Inflammatory macrophage treated with lipopolysaccharide for 1 hour (primary cell): ENCODE results near the gene GNB1.
A peak's percentile ranks its signal among the peaks of the same experiment; 100 is the strongest.
"Not testable (repeated sequence)": the region's sequence is repeated elsewhere in the genome, so short reads cannot be mapped to it uniquely, and the experiment has no call there.

Experiments
- DNase-seq, 2 donors: peaks; one replicate each; pipeline ENCODE4 v3.0.0-alpha.2; 2020 to 2022

The GNB1 gene

DNA sequence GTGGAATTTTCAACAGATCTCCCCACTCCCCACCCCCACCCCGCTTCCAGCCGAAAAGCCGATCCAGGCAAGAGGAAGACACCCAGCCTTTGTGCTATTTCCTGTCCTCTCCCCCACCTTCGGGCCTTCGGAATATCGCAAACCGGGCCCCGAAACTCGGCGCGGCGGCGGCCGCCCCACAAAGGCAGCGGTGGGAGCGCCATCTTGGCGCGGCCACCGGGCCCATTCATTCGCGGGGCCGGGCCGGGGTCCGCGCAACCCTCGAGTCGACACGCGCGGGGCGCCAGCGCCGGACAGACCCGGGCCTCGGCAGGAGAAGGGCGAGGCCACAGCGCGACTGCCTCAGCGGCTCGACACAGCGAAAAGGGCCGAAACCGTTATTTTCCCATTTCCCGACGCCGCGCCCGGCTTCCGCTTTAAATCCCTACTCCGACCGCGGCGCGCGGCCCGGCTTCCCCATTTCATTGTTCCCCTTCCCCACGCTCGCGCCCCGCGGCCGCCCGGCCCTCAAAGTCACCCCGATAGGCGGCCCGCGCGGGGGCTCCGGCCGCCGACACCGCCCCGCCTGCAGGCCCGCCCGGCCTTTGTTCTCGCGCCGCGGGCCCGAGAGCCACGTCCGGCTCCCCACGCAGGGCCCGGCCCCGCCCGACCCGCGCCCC lies 911 bp downstream of the GNB1 start:
- peak; percentile 81 to 92 for DNase-seq

DNA sequence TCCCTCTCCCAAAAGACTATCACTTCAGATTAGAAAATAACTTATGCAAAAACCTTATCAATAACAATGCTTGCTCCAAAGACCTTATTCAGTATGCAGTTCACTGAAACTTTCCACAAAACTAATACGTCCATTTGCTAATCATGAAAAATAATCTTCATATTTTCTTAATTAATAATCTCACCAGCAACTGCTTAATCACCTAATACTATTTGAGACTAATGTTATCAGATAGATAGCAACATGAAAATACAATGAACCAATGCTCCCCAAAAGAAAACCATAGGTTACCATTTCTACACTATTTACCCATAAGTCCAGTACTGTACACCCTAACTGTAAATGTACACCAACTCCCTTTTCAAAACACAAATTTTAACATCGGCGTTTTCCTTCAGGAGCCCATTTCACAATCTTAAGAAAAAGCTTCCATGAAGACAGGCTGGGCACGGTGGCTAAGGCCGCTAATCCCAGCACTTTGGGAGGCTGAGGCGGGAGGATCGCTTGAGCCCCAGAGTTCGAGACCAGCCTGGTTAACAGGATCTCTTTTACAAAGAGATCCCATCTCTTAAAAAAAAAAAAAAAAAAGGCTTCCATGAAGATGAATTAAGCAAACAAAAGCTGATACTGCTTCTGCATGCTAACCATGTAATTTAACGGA lies 1.7 kb downstream of the GNB1 start:
- DNase-seq = peak in 1 of 2 donors; percentile 20

DNA sequence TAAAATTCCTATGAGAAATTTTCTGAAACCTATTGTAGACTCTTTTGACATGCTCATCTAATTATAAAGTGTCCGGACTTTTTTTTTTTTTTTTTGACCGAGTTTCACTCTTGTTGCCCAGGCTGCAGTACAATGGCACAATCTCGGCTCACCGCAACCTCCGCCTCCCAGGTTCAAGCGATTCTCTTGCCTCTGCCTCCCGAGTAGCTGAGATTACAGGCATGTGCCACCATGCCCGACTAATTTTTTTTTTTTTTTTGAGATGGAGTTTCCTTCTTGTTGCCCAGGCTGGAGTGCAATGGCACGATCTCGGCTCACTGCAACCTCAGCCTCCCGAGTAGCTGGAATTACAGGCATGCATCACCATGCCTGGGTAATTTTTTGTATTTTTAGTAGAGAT lies 7.0 kb downstream of the GNB1 start:
- not testable (repeated sequence) for DNase-seq

DNA sequence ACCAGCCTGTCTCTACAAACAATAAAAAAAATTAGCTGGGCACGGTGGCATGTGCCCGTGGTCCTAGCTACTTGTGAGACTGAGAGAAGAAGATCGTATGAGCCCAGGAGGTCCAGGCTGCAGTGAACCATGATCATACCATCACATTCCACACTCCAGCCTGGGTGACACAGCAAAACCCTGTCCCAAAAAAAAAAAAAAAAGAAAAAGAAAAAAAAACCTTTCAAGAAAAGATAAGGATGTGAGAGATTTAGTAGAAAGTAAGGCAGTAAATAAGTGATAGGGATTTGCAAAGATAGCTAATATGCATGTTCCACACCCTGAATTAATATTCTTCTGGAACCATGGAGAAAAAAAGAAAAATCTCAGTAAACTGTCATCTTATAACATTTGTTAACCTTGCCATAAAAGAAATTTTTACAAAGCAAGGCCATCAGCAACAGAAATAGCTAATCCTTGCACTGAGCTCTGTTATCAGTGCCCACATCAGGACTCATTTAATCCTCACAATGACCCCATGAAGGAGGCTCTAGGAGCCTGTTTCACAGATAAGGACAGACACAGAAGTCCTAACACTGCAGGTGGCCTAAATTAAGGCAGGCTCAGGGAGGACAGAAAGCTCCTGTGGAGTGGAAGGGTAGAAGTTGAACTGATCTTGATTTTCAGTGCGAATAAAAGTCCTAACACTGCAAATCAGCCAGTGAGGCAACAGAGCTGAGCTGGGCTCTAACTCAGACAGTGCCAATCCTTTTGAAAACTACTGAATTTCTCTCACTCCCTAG lies 7.6 kb downstream of the GNB1 start:
- no peak for DNase-seq

DNA sequence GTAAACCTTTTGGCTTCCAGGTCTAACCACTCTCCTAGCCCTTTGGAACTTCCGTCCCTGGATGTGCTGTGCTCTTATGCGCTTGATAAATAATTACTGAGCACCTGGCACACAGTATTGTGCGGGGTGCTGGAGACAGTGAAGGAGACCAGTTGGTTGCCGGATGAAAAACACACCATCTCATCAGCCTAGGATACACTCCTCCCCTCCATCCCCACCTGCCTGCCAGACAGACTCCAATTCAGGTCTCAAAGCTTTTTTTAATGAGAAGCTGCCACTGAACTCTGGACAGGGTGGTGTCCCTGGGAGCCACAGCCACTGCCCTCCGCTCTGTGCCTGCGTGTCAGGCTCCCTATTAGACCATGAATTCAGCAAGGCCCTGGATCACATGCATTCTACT lies 9.2 kb downstream of the GNB1 start:
- no peak for DNase-seq

DNA sequence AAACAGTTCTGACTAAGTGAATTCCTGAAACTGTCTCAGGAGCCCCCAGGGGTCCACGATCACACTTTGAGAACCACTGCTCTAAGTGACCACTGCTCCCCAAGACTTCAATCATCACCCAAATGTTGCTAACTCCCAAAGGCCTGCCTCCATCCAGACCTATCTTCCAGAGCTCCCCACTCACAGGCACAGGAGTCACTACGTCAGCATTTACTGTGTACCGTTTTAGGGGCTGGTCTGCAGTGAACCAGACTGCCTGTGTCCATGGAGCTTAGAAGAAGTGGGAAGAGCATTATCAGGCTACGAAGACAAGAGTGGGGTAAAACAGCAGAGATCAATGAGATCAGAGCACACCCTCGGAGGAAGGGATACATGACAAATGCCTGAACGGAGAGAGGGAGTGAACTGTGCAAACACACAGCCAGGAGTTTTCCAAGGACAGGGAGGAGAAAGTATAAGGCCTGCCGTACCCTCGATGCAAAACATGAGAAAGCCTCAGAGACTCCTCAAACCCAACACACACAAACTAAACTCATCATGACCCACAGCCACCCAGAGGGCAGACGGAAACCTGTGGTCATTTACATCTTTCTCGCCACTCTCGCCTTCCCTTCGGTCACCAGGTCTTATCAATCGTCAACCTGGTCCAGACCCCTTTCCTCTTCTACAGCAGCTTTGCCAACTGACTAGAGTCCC lies 10.1 kb downstream of the GNB1 start:
- no peak for DNase-seq

DNA sequence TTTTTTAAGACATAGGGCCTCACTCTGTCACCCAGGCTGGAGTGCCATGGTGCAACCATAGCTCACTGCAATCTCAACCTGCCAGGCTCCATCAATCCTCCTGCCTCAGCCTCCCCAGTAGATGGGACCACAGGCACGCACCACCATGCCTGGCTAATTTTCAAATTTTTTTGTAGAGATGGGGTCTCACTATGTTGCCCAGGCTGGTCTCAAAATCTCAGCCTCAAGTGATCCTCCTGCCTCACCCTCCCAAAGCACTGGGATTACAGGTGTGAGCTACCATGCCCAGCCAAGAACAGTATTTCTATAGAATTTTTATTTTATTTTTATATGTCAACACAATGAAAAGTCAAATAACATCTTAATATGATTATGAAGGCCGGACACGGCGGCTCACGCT lies 10.9 kb downstream of the GNB1 start:
- DNase-seq = no peak

DNA sequence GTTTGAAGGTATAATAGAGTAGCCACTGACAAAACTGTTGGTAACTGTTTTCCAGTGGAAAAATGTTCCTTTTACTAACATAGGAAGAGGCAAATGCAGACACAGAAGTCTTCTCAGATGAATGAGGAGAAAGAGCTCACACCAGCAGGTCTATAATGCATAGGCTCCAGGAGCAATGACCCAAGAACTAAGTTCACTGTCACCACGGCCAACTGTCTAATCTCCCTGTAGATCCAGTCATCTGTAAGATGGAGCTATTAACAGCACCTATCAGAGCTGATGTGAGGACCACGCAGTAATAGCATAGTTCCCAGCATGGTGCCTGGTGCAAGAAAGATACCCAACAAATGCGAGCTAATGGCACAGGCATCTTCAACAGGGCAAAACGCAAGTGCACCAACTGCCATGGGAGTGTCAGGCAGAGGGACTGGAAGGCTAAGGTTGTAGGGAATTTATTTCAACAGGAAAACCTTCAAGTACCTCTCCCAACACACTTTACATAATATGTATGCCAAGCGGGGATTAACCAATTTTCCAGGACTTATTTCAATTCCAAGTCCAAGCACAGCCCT lies 12.9 kb downstream of the GNB1 start:
- no peak for DNase-seq

DNA sequence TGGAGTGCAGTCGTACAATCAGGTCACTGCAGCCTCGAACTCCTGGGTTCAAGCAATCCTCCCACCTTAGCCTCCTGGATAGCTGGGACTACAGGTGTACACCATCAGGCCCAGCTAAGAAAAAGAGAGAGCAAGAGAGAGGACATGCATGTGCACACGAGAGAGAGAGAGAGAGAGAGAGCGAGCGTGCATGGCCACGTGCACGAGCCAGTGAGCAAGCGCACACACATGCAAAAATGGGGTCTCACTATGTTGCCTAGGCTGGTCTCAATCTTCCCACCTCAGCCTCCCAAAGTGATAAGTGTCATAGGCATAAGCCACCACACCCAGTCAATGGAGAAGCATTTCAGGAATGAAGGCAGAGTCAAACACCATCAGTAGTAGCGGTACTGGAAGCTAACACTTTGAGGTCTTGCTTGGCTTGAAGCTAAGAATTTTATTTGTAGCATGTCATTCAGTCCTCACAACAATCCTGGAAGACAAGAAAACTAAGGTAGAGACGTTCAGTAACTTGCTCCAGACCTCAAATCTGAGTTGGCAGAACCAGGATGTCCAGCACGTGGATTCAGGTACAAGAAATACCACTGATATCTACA lies 14.5 kb downstream of the GNB1 start:
- DNase-seq = no peak

DNA sequence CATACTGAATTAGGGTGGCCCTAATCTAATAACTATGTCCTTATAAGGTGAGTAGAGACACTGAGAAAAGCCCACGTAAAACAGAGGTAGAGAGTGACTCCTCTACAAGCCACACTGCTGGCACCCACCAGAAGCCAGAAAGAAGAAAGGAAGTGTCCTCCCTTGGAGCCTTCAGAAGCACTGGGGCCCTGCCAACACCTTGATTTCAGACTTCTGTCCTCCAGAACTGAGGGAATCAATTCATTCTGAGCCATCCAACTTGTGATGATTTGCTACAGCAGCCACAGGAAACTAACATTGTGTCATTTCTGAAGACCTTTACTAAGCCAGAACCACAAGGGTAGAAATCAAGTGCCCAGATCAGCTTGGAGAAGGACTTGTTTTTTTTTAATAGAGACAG lies 15.0 kb downstream of the GNB1 start:
- DNase-seq = no peak

DNA sequence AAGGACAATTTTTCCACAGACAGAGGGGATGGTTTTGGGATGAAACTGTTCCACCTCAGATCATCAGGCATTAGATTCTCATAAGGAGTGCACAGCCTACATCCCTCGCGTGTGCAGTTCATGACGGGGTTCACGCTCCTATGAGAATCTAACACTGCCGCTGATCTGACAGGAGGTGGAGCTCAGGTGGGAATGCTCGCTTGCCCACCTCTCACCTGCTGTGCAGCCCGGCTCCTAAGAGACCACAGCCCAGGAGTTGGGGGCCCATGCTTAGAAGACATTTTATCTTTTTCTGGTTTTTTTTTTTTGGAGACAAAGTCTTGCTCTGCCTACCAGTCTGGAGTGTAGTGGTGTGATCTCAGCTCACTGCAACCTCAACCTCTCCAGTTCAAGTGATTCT lies 16.0 kb downstream of the GNB1 start:
- DNase-seq = no peak

DNA sequence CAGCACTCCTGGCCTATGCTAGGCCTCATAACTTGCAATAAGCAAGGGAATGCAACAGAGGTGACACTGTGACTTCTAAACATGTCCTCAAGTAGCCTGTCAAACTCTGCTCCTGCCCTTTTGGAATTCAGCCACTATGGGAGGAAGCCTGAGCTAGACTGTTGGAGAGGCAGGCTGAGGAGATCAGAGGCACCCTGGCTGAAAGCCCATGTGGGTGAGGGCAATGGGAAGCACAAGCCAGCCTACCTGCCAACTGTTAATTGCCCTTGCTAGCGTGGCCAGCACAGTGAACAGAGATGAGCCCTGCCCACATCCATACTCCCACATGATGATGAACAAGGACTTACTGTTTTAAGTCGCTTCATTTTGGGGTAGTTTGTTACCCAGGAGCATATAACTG lies 17.7 kb downstream of the GNB1 start:
- DNase-seq = no peak

DNA sequence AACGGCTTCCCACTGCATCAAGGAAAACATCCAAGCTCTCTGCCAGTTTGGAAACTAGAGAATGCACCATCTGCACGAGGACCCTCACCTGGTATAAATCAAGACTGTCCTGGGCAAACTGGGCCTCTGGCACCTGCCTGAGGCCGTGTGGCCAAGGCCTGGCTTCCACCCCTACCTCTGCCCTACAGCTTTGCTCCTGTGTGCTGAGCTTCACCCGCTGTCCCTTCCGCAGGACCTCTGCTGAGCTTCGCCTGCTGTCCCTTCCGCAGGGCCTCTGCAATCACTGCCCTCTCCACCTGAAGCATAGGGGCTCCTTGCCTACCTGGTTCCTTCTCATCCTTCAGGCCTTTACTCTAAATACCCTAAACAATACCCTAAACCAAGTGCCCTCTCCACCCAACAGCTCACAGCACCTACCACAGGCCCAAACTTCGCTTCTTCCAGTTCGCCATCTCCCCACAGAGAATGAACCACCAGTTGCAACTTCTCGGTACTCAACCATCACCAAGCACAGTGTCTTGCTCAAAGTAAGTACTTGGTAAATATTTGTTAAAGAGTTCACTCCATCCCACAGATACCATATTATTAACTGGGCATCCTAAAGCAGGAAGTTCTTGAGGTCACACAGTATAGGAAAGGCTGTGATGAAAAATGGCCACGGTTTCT lies 18.4 kb downstream of the GNB1 start:
- DNase-seq = no peak

DNA sequence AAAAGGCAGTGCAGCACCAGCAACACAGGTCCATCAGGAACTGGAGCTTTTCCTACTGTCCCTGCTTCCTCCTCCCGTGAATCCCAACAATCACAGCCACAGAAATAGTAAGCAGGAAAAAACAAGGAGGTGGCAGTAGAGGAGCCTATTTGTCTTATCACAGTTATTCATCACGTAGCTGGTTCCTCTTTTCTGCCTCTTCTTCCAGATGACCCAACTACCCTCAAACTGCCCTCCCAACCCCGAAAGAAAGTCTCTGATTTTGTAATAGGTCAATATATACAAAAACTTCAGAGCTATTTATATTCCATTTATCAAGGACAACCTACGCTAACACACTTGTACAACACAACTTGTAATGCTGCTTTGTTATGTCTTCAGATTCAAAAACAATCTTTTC lies 21.4 kb downstream of the GNB1 start:
- DNase-seq = peak; percentile 79 to 82

DNA sequence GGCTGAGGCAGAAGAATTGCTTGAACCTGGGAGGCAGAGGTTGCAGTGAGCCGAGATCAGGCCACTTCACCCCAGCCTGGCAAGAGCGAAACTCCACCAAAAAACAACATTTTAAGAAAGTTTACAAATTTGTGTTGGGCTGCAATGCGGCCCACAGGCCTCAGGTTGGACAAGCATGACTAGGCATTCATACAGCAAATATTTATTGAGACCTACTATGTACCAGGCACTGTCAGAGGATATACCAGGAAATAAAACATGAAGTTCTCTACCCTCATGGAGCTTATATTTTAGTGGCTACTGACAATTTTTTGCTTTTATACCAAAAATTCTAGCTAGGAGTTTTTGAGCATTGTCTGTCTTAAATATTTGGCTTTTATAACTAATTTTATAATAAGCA lies 23.7 kb downstream of the GNB1 start:
- DNase-seq = no peak

DNA sequence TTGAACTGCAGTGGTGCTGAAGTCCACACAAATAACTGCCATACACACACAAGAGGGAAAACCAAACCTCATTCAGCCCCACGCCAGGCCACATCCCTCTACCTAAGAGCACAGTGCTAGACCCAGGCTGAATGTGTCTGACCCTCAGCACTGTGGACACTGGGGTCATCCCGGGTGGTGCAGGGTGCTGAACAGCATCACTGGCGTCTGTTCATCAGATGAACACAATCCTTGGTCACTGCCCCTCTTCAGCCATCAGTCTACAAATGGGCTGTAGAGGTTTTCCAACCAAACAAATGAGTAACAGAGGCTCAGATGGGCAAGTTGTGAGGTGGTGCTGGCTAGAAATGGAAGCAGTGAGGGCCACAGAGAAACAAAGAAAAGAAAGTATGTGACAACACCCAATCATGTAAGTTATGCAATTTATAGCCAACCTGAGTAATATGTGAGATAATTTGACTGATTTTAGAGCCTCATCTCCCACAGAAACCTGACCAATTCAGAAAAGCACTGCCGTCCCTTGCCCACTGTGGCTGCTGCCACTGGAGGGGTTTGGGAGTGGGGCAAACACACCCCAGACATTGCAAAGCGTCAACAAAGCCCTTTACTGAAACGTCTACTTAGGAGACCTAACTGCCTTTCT lies 27.9 kb downstream of the GNB1 start:
- no peak for DNase-seq

DNA sequence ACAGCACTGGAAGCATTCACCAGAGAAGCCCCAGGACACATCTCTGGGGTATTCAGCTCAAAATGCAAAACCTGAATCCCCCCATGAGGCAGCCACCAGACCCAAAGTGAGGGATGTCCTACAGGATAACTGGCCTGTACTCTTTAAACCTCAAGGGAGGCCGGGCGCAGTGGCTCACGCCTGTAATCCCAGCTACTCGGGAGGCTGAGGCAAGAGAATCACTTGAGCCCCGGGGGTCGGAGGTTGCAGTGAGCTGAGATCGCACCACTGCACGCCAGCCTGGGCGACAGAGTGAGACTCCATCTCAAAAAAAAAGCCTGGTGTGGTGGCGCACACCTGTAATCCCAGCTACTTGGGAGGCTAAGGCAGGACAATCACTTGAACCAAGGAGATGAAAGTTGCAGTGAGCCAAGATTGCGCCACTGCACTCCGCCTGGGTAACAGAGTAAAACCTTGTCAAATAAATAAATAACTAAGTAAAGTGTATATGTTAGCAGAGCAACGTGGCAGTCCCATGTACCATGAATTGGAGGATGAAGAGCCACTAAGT lies 29.1 kb downstream of the GNB1 start:
- not testable (repeated sequence) for DNase-seq

DNA sequence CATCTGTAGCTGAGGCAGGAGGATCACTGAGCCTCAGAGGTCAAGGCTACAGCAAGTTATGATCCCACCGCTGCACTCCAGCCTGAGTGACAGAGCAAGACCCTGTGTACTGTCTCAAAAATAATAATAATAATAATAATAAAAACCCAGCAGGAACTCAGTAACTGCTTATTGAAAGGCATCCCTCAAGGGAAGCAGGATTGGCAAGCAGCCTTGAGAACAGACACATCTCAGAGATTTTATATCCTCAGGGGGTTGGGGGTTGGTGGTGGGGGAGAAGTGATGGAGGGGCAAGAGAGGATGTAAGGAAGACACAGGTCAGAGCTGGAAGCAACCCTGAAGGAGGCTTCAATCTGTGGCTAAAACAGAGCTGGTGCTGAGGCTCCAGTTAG lies 29.6 kb downstream of the GNB1 start:
- DNase-seq = no peak

DNA sequence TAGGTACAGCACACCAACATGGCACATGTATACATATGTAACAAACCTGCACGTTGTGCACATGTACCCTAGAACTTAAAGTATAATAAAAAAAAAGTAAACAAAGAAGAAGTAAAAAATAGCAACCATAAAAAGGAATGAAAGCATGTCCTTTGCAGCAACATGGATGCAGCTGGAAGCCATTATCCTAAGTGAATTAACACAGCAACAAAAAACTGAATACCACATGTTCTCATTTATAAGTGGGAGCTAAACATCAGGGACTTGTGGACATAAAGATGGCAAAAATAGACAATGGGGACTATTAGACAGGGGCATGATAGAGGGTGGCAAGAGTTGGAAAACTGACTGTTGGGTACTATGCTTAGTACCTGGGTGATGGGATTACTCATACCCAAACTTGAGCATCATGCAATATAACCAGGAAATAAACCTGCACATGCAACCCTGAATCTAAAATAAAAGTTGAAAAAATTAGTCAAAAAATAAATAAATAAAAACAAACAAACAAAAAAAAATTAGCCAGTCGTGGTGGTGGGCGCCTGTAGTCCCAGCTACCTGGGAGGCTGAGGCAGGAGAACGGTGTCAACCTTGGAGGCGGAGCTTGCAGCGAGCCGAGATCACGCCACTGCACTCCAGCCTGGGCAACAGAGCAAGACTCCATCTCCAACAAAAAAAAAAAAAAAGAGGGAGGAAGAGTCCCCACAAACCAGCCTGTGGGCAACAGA lies 30.8 kb downstream of the GNB1 start:
- DNase-seq = not testable (repeated sequence)

DNA sequence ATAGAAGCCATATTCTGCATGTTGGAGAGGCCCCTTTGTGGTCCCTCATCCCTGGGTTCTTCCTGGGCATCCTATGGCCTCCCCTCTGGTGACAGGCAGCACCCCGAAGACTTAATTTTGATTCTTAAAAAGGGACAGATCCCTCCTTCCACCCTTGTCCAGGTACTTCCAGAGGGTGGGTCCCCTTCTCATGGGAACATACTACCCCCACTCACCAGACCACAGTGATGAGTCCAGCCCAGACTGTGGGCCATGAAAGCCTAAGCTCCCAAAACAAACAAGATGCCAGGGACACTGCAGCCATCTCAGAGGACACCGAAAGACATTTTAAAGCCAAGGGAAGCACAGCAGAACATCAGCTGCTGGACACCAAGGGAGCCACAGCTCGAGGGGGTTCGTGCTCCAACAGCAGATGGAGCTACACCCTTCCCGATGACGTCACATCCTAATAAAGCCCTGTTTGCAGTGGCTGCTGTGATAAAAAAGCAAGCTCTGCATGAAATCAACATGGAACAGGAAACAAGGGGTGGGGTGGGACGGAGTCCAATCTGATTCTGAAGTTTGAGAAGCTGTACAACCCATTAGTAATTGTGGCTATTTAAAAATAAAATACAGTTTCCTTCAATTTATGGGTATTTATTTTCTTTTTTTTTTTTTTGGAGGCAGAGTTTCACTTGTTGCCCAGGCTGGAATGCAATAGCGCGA lies 32.4 kb downstream of the GNB1 start:
- peak; percentile 55 to 67 for DNase-seq
